ENCODE measurements around the gene SLC47A1. TPM values are rescaled to one million over a fixed set of nuclear protein-coding genes. Genes with fewer than 3 reads are reported as not detected.
"Not testable (repeated sequence)": the region's sequence is repeated elsewhere in the genome, so short reads cannot be mapped to it uniquely, and the experiment has no call there.

SLC47A1 gene
- total RNA-seq, 4 donors from 2014 or later: 0.72 to 2.2 (median 1.4) TPM; not detected in 1

DNA sequence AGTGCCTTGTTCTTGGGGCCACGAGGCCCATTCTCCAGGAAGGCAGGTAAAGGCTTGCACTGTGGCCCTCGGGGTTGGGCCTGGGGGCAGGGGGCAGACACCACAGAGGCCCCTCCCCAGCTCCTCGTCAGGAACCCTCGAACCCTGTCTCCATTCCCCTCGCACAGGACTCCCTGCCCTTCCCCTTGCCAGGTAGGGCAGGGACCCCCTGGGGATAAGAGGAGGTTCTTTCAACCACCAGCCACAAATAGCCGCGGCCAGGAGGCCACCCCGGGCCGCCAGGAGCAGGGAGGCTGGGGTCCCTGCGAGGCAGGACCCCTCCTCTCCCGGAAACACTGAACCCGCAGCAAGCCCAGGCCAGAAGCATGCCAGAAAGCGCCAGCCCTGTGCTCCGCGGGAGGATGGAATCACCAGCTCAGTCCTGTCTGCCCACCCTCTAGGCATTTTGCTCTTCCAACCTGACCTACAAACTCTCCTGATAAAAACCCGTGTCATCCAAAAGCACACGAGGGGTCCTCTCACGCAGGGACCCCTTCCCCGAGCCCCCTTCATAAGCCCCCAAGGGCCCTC is 45.6 kb downstream of the SLC47A1 start:
- H3K9me3 ChIP-seq: no peaks in the 10 kb centered on the region
- H3K4me1 ChIP-seq: peaks cover 0 to 14% (median 4%) of the 10 kb centered on the region in 3 donors
- H3K4me3 ChIP-seq: peak overlapping the region in 1 of 2 donors; percentile 61
- peaks cover 13% of the 10 kb centered on the region for H3K27me3 ChIP-seq
- no peak for ATAC-seq
- TF ChIP-seq POLR2A (IDR thresholded peaks at IDR 0.05) (no peak), POLR2AphosphoS5 (IDR thresholded peaks at IDR 0.05) (no peak), EP300 (IDR thresholded peaks at IDR 0.05) (no peak)
- TF ChIP-seq, protein P1, sequence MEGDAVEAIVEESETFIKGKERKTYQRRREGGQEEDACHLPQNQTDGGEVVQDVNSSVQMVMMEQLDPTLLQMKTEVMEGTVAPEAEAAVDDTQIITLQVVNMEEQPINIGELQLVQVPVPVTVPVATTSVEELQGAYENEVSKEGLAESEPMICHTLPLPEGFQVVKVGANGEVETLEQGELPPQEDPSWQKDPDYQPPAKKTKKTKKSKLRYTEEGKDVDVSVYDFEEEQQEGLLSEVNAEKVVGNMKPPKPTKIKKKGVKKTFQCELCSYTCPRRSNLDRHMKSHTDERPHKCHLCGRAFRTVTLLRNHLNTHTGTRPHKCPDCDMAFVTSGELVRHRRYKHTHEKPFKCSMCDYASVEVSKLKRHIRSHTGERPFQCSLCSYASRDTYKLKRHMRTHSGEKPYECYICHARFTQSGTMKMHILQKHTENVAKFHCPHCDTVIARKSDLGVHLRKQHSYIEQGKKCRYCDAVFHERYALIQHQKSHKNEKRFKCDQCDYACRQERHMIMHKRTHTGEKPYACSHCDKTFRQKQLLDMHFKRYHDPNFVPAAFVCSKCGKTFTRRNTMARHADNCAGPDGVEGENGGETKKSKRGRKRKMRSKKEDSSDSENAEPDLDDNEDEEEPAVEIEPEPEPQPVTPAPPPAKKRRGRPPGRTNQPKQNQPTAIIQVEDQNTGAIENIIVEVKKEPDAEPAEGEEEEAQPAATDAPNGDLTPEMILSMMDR (IDR thresholded peaks at IDR 0.05): no peak
- WGBS, 2 donors (ENCODE audit: low coverage in 1 of 2): 32 to 100% methylated on average over 1 to 7 of the region's 19 CpGs
- H3K27ac ChIP-seq: peak overlapping the region in 2 of 4 donors; percentile 27 to 57
- H3K36me3 ChIP-seq: no peaks in the 10 kb centered on the region

DNA sequence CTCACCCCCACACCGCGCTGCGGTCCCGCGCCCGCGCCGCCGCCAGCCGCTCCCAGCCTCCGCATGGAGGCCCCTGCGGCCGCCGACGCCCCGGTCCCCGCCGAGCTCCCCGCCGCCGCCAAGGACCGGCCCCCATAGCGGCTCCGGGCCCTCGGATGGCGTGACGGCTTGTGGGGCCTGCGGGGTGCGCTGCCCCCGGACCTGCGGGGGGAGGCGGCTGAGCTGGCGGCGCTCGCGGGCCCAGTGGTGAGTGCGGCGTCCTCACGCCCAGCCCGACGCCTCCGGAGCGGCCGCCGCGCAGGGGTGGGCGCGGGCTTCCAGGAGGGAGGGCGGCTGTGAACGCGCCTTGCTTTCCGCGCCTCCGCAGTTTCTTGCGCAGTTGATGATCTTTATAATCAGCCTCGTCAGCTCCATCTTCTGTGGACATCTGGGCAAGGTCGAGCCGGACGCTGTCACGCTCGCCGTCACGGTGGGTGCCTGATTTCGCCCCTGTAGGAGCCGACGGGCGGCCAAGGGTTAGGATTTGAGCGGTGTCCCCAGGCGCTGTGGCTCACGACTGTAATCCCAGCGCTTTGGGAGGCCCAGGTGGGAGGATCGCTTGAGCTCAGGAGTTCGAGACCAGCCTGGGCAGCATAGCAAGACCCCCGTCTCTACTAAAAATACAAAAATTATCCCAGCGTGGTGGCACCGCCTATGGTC is 46.4 kb downstream of the SLC47A1 start:
- Histone ChIP-seq H3K9me3 (no peaks in the 10 kb centered on the region), H3K27ac (peak overlapping the region in 2 of 4 donors; percentile 27 to 57), H3K27me3 (peaks cover 13% of the 10 kb centered on the region), H3K4me3 (peak overlapping the region; percentile 3 to 61), H3K4me1 (peaks cover 0 to 14% (median 4%) of the 10 kb centered on the region in 3 donors), H3K36me3 (no peaks in the 10 kb centered on the region)
- no peak for TF ChIP-seq EP300 (IDR thresholded peaks at IDR 0.05)
- TF ChIP-seq POLR2AphosphoS5 (IDR thresholded peaks at IDR 0.05): no peak
- no peak for TF ChIP-seq POLR2A (IDR thresholded peaks at IDR 0.05)
- TF ChIP-seq, protein P1 (IDR thresholded peaks at IDR 0.05): peak in 1 of 4 experiments; percentile 6
- WGBS, 2 donors (ENCODE audit: low coverage in 1 of 2): 80% methylated on average over 1 of the region's 76 CpGs; no CpG with 5 or more reads in 1 of the 2 donors
- peak; percentile 77 for ATAC-seq

GRCh38 chr17:19580566-19580920 is 46.9 kb downstream of the SLC47A1 start:
- 87% methylated on average over 10 of the region's 17 CpGs; no CpG with 5 or more reads in 1 of the 2 donors for whole genome bisulfite sequencing, 2 donors (ENCODE audit: low coverage in 1 of 2)
- Histone ChIP-seq H3K4me3 (peak overlapping the region in 1 of 2 donors; percentile 61), H3K27me3 (peaks cover 16% of the 10 kb centered on the region), H3K4me1 (peaks cover 0 to 14% (median 4%) of the 10 kb centered on the region in 3 donors)
- not testable (repeated sequence) for H3K36me3 ChIP-seq, H3K9me3 ChIP-seq, ATAC-seq, H3K27ac ChIP-seq

DNA sequence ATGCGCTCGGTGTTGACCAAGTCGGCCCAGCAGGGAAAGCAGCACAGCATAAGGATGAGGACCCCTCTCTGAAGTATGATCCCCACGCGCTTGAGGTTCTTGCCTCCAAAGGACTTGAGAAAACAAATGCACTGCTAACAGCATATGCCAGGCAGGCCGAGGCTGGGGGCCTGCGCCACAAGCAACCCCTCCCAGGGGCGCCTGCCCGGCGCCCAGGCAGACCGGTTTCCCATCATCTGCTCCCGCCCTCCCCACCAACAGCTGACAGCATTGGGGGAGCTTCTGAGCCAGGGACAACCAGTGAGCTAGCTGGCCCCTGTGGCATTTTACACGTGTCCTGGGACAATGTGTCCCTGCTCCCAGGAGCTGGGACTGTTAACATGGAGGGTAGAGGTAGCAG is 48.5 kb downstream of the SLC47A1 start:
- not testable (repeated sequence) for ATAC-seq, H3K36me3 ChIP-seq, H3K9me3 ChIP-seq, H3K27ac ChIP-seq, H3K4me3 ChIP-seq
- no CpG with 5 or more reads among the region's 13 CpGs for WGBS, 2 donors (ENCODE audit: low coverage in 1 of 2)
- peaks cover 20% of the 10 kb centered on the region for H3K27me3 ChIP-seq
- H3K4me1 ChIP-seq: peaks cover 0 to 14% (median 4%) of the 10 kb centered on the region in 3 donors

DNA sequence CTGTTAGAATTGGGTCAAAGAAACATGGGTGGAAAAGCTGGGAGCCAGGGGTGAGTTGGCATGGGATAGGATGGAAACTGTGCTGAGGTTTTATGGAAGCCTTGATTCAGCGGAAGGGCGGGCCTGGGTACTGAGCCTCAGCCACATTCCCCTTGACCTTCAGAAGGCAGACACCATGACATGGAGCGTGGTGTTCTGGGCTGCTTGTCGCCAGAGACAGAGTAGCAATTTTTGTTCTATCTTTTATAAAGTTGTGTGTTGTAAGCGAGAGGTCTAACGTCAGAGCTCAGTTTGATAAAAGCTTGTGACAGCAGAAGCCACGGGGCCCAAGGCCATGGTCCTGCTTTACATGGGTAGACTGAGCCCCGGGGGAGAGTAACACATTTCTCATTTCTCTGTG is 50.2 kb downstream of the SLC47A1 start:
- WGBS, 2 donors (ENCODE audit: low coverage in 1 of 2): 87 to 100% methylated on average over 4 to 7 of the region's 8 CpGs

More for the DNA sequence above, 50.2 kb downstream of the SLC47A1 start:
- ATAC-seq: no peak
- Histone ChIP-seq H3K27ac (no peak overlapping the region), H3K36me3 (no peaks in the 10 kb centered on the region), H3K4me3 (no peak overlapping the region), H3K9me3 (no peaks in the 10 kb centered on the region), H3K4me1 (peaks cover 0 to 14% (median 4%) of the 10 kb centered on the region in 3 donors), H3K27me3 (peaks cover 20% of the 10 kb centered on the region)
- TF ChIP-seq POLR2A (IDR thresholded peaks at IDR 0.05): no peak
- TF ChIP-seq POLR2AphosphoS5 (IDR thresholded peaks at IDR 0.05): no peak
- TF ChIP-seq EP300 (IDR thresholded peaks at IDR 0.05): no peak
- TF ChIP-seq, protein P1 (IDR thresholded peaks at IDR 0.05): no peak

All from gastroesophageal sphincter (tissue), 4 donors.